GM12878 (cell line): Measurements from ENCODE around the gene STARD5.
"Not testable (repeated sequence)": the region's sequence is repeated elsewhere in the genome, so short reads cannot be mapped to it uniquely, and the experiment has no call there.

ENCODE experiments used
- EP300 ChIP-seq, 2 experiments: fragments of 150-350 bp in 1 of 2; IDR thresholded peaks; 2 replicates each; pipeline ENCODE4 v1.6.1; 2011 to 2012; ENCODE audit warnings: low read depth in 2 of 2, low read length in 2 of 2, borderline replicate concordance in 1 of 2, improper control_type of control experiment in 1 of 2, inconsistent platforms in 1 of 2; ENCODE audit not compliant: control insufficient read depth in 1 of 2
- HDAC2 ChIP-seq: fragments of 200-600 bp; sonication (generic); IDR thresholded peaks from 2 replicates; pipeline ENCODE4 v1.6.1; 2017
- SPI1 ChIP-seq: IDR thresholded peaks from 2 replicates; pipeline ENCODE4 v1.6.1; 2011; ENCODE audit warnings: low read depth, mild to moderate bottlenecking, low read length, moderate library complexity, borderline replicate concordance; ENCODE audit not compliant: insufficient read depth
- STAT3 ChIP-seq: IDR thresholded peaks from 2 replicates; pipeline ENCODE4 v1.6.1; 2011; ENCODE audit warnings: low read depth, low read length, improper control_type of control experiment
- TF ChIP-seq, protein P1 (sequence below): IDR thresholded peaks from 2 replicates; pipeline ENCODE4 v1.6.1; 2012; ENCODE audit warnings: low read length, inconsistent platforms
- TF ChIP-seq, protein P2 (sequence below): fragments of 450-650 bp; IDR thresholded peaks from 2 replicates; pipeline ENCODE4 v1.6.1; 2017; ENCODE audit warnings: mild to moderate bottlenecking
- TF ChIP-seq, protein P3 (sequence below): fragments of 450-650 bp; IDR thresholded peaks from 2 replicates; pipeline ENCODE4 v1.6.1; 2016; ENCODE audit warnings: mild to moderate bottlenecking
- TF ChIP-seq, protein P4 (sequence below), 3 experiments: IDR thresholded peaks in 2 of 3; conservative IDR thresholded peaks in 1 of 3; 2 replicates each; pipeline ENCODE4 v1.5.1; 2011; ENCODE audit warnings: low read depth in 3 of 3, low read length in 3 of 3, mild to moderate bottlenecking in 3 of 3, control low read depth in 2 of 3, moderate library complexity in 2 of 3, inconsistent platforms in 1 of 3, mixed read lengths in 1 of 3; ENCODE audit not compliant: control insufficient read depth in 2 of 3, insufficient read depth in 1 of 3; ENCODE audit errors: extremely low read depth in 1 of 3

DNA sequence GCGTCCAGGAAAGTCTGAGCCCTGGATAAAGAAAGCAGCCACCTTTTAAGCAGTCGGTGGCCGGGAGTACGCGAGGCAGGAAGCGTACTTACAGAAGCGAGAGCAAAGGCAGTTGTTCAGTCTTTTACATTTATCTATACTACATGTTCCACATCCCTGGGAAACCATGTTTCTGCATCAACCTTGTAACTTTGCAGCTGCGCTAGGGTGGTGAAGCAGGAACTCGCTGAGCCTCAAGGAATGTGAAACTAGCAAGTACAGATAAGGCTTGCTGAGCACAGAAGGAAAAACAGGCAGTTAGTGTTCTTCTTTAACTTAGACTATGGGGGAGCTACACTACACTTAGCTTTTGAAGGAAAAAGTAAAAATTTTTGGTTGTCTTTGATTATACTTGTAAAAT lies 7.2 kb upstream of the STARD5 start:
- TF ChIP-seq, protein P1, sequence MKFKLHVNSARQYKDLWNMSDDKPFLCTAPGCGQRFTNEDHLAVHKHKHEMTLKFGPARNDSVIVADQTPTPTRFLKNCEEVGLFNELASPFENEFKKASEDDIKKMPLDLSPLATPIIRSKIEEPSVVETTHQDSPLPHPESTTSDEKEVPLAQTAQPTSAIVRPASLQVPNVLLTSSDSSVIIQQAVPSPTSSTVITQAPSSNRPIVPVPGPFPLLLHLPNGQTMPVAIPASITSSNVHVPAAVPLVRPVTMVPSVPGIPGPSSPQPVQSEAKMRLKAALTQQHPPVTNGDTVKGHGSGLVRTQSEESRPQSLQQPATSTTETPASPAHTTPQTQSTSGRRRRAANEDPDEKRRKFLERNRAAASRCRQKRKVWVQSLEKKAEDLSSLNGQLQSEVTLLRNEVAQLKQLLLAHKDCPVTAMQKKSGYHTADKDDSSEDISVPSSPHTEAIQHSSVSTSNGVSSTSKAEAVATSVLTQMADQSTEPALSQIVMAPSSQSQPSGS: not testable (repeated sequence)
- TF ChIP-seq, protein P2, sequence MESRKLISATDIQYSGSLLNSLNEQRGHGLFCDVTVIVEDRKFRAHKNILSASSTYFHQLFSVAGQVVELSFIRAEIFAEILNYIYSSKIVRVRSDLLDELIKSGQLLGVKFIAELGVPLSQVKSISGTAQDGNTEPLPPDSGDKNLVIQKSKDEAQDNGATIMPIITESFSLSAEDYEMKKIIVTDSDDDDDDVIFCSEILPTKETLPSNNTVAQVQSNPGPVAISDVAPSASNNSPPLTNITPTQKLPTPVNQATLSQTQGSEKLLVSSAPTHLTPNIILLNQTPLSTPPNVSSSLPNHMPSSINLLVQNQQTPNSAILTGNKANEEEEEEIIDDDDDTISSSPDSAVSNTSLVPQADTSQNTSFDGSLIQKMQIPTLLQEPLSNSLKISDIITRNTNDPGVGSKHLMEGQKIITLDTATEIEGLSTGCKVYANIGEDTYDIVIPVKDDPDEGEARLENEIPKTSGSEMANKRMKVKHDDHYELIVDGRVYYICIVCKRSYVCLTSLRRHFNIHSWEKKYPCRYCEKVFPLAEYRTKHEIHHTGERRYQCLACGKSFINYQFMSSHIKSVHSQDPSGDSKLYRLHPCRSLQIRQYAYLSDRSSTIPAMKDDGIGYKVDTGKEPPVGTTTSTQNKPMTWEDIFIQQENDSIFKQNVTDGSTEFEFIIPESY: not testable (repeated sequence)
- TF ChIP-seq HDAC2; EP300 (IDR thresholded peaks at IDR 0.05; ENCODE audit: borderline replicate concordance in 1 of 2, control insufficient read depth in 1 of 2, low read depth in 2 of 2, low read length in 2 of 2); STAT3; SPI1: not testable (repeated sequence)
- TF ChIP-seq, protein P3, sequence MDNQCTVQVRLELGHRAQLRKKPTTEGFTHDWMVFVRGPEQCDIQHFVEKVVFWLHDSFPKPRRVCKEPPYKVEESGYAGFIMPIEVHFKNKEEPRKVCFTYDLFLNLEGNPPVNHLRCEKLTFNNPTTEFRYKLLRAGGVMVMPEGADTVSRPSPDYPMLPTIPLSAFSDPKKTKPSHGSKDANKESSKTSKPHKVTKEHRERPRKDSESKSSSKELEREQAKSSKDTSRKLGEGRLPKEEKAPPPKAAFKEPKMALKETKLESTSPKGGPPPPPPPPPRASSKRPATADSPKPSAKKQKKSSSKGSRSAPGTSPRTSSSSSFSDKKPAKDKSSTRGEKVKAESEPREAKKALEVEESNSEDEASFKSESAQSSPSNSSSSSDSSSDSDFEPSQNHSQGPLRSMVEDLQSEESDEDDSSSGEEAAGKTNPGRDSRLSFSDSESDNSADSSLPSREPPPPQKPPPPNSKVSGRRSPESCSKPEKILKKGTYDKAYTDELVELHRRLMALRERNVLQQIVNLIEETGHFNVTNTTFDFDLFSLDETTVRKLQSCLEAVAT: not testable (repeated sequence)
- TF ChIP-seq, protein P4, sequence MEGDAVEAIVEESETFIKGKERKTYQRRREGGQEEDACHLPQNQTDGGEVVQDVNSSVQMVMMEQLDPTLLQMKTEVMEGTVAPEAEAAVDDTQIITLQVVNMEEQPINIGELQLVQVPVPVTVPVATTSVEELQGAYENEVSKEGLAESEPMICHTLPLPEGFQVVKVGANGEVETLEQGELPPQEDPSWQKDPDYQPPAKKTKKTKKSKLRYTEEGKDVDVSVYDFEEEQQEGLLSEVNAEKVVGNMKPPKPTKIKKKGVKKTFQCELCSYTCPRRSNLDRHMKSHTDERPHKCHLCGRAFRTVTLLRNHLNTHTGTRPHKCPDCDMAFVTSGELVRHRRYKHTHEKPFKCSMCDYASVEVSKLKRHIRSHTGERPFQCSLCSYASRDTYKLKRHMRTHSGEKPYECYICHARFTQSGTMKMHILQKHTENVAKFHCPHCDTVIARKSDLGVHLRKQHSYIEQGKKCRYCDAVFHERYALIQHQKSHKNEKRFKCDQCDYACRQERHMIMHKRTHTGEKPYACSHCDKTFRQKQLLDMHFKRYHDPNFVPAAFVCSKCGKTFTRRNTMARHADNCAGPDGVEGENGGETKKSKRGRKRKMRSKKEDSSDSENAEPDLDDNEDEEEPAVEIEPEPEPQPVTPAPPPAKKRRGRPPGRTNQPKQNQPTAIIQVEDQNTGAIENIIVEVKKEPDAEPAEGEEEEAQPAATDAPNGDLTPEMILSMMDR (IDR thresholded peaks at IDR 0.05 in 2 of 3, conservative IDR thresholded peaks at IDR 0.05 in 1 of 3; ENCODE audit: control insufficient read depth in 2 of 3, extremely low read depth in 1 of 3, insufficient read depth in 1 of 3, low read depth in 3 of 3, low read length in 3 of 3): not testable (repeated sequence)
